Spleen (tissue), 11 donors: ENCODE data around the gene PHB1. TPM values are rescaled to one million over a fixed set of nuclear protein-coding genes. Genes with fewer than 3 reads are reported as not detected.

Experiments used
- DNase-seq: peaks from one replicate; pipeline ENCODE4 v3.0.0-alpha.2; 2020
- H3K27ac ChIP-seq, 8 donors: fragments of 200-600 bp; sonication (generic) in 7 of 8; 1 replicate in 4 of 8; 2 replicates in 4 of 8; pipeline versions ENCODE4 v1.5.0 to v1.8.0; 2016 to 2021; ENCODE audit warnings: inconsistent platforms in 4 of 8, mild to moderate bottlenecking in 4 of 8, moderate library complexity in 1 of 8
- H3K27me3 ChIP-seq, 7 donors: fragments of 200-600 bp; sonication (generic) in 6 of 7; replicated peaks in 1 of 7; 1 replicate in 4 of 7; 2 replicates in 3 of 7; pipeline versions ENCODE4 v1.5.0 to v1.8.0; 2016 to 2021; ENCODE audit warnings: inconsistent platforms in 3 of 7, mild to moderate bottlenecking in 1 of 7
- H3K36me3 ChIP-seq, 6 donors: fragments of 200-600 bp; sonication (generic) in 5 of 6; 1 replicate in 4 of 6; 2 replicates in 2 of 6; pipeline versions ENCODE4 v1.5.0 to v1.8.0; 2016 to 2021; ENCODE audit warnings: inconsistent platforms in 2 of 6
- H3K4me1 ChIP-seq, 6 donors: fragments of 200-600 bp; sonication (generic) in 5 of 6; 1 replicate in 3 of 6; 2 replicates in 3 of 6; pipeline versions ENCODE4 v1.5.0 to v1.8.0; 2016 to 2021; ENCODE audit warnings: inconsistent platforms in 3 of 6
- H3K4me3 ChIP-seq, 8 donors: fragments of 200-600 bp; sonication (generic) in 7 of 8; 1 replicate in 4 of 8; 2 replicates in 4 of 8; pipeline versions ENCODE4 v1.5.0 to v1.8.0; 2016 to 2021; ENCODE audit warnings: inconsistent platforms in 4 of 8, mild to moderate bottlenecking in 4 of 8, moderate library complexity in 2 of 8
- H3K9me3 ChIP-seq, 8 donors: fragments of 200-600 bp; sonication (generic) in 7 of 8; 1 replicate in 4 of 8; 2 replicates in 4 of 8; pipeline versions ENCODE4 v1.5.0 to v1.8.0; 2016 to 2021; ENCODE audit warnings: inconsistent platforms in 4 of 8
- CTCF ChIP-seq, 11 experiments: fragments of 200-600 bp in 7 of 11; fragments of 450-650 bp in 4 of 11; sonication (generic) in 4 of 11; IDR thresholded peaks in 8 of 11; conservative IDR thresholded peaks in 3 of 11; 1 replicate in 7 of 11; 2 replicates in 4 of 11; pipeline versions ENCODE4 v1.4.0 to v1.8.0; 2016 to 2021; ENCODE audit warnings: antibody characterized with exemption in 11 of 11, inconsistent platforms in 4 of 11, mild to moderate bottlenecking in 1 of 11
- POLR2A ChIP-seq, 3 donors: fragments of 450-650 bp; IDR thresholded peaks; one replicate each; pipeline ENCODE4 v1.5.1; 2017; ENCODE audit warnings: antibody characterized with exemption in 3 of 3, mild to moderate bottlenecking in 1 of 3
- POLR2AphosphoS5 ChIP-seq, 3 donors: sonication (generic); formaldehyde crosslinking; IDR thresholded peaks; one replicate each; pipeline ENCODE4 v1.5.1; 2017; ENCODE audit warnings: antibody characterized with exemption in 3 of 3
- WGBS, 5 donors: extraction: QIAGEN DNeasy Blood & Tissue Kit in 3 of 5; methylation state at CpG; one replicate each; pipeline versions ENCODE4 v1.1.5 to v1.1.7; 2013 to 2018; 5-methylcytosine and 5-hydroxymethylcytosine counted together
- intact Hi-C: fragments of 100-400 bp; cut with DNase I; formaldehyde crosslinking; loops from one replicate; pipeline ENCODE4 v1.15.0; 2023; ENCODE audit warnings: low total_unique reads
- polyA plus RNA-seq, 3 donors: library from polyadenylated mRNA; stranded (reverse); fragments of 200-250 nt; gene quantifications; one replicate each; pipeline ENCODE4 v1.2.1, GENCODE V29; 2013
- total RNA-seq, 7 donors: library from RNA; depleted of rRNA in 3 of 7; stranded (reverse); fragments of >200 nt in 3 of 7; fragmentation: NEBNext Ultra II Directional in 4 of 7; extraction: Animal tissue kit (Norgen Biotek cat#: 25700) in 4 of 7; gene quantifications; one replicate each; pipeline versions ENCODE4 v1.1.0 to v1.2.1, GENCODE V29; 2016 to 2021
- donor health status: healthy with polysubstance abuse.
- donor health status: DM: no; HTN: no; CAD: no; lungs with moderate emphysema.
- donor health status: DM: no; HTN: no; CAD: no.
- donor health status: Bipolar disorder and iron deficiency.
- donor health status: healthy.
- donor health status: DM: no; HTN: no; CAD: no.
- donor health status: DM: yes; HTN: yes; CAD: no.

The PHB1 gene
- total and polyA plus RNA-seq, 10 donors, result 49.4 to 109 (median 71.4) TPM

DNA sequence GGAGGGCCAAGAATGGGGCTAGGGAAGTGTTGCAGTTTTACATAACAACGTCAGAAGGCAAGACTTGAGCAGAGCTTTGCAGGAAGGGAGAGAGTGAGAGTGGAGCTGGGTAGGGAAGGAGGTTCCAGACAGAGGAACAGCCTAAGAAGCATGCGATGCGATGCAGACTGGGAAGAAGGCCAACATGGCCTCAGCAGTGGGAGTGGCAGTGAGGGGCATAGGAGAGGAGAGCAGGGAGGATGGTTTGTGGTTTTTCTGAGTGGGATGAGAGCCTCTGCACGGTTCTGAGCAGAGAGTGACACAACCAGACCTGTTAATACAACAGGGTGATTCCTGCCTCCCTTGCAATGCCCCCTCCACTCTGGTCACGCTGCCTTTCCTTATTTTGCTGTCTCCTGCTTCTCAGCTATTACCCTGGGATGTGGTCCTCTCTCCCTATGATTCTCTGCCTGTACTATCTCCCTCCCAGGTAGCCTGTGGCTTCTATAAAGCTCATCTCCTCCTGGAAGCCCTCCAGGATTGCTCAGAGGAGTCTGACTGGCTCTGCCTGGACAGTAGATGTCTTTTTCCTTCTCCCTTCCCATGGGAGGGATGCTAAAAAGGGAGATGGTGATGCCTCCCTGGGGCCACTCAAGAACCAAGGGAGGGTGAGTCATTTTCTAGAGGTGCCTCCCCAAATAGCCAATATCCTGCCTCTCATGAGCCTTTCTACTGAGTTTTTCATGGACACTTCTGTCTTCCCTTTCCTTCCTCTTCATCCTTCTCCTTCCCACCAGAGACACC is 41.7 kb upstream of the PHB1 start:
- 22 to 27% (median 24%) methylated on average over 5 of the region's 5 CpGs for WGBS, 5 donors
- intact Hi-C loops, result no loop called here
- DNase-seq, result no peak
- TF ChIP-seq POLR2A (IDR thresholded peaks at IDR 0.05), result no peak
- no peak for TF ChIP-seq CTCF (IDR thresholded peaks at IDR 0.05 in 8 of 11, conservative IDR thresholded peaks at IDR 0.05 in 3 of 11)
- peak in 2 of 3 donors; percentile 46 to 51 for TF ChIP-seq POLR2AphosphoS5 (IDR thresholded peaks at IDR 0.05)
- H3K27ac ChIP-seq, result peak overlapping the region in 3 of 8 donors; percentile 24 to 33 (median 28)
- no peaks in the 10 kb centered on the region for H3K9me3 ChIP-seq
- H3K27me3 ChIP-seq, result peaks cover 0 to 51% (median 0%) of the 10 kb centered on the region in 7 donors
- H3K4me3 ChIP-seq, result no peak overlapping the region
- no peaks in the 10 kb centered on the region for H3K36me3 ChIP-seq
- peaks cover 0 to 24% (median 8%) of the 10 kb centered on the region in 6 donors for H3K4me1 ChIP-seq

GRCh38 chr17:49455272-49455861 is 40.7 kb upstream of the PHB1 start:
- Histone ChIP-seq H3K27me3 (peaks cover 0 to 43% (median 0%) of the 10 kb centered on the region in 7 donors), H3K9me3 (no peaks in the 10 kb centered on the region), H3K27ac (peak overlapping the region in 3 of 8 donors; percentile 24 to 33 (median 28)), H3K4me3 (no peak overlapping the region), H3K4me1 (peaks cover 3 to 34% (median 14%) of the 10 kb centered on the region in 6 donors), H3K36me3 (no peaks in the 10 kb centered on the region)
- TF ChIP-seq POLR2AphosphoS5 (IDR thresholded peaks at IDR 0.05) (no peak), CTCF (IDR thresholded peaks at IDR 0.05 in 8 of 11, conservative IDR thresholded peaks at IDR 0.05 in 3 of 11) (no peak)
- no peak for DNase-seq
- intact Hi-C loops, result no loop called here
- WGBS, 5 donors, result 70 to 87% (median 81%) methylated on average over 9 of the region's 9 CpGs

- intact Hi-C loops, result no loop called here
- no peak for TF ChIP-seq CTCF (IDR thresholded peaks at IDR 0.05 in 8 of 11, conservative IDR thresholded peaks at IDR 0.05 in 3 of 11)
- TF ChIP-seq POLR2A (IDR thresholded peaks at IDR 0.05), result no peak
- TF ChIP-seq POLR2AphosphoS5 (IDR thresholded peaks at IDR 0.05), result no peak
- Histone ChIP-seq H3K36me3 (no peaks in the 10 kb centered on the region), H3K27ac (no peak overlapping the region), H3K9me3 (no peaks in the 10 kb centered on the region), H3K4me3 (no peak overlapping the region), H3K4me1 (peaks cover 3 to 38% (median 18%) of the 10 kb centered on the region in 6 donors), H3K27me3 (peaks cover 0 to 38% (median 0%) of the 10 kb centered on the region in 7 donors)
- no peak for DNase-seq
- WGBS, 5 donors, result 69 to 89% (median 77%) methylated on average over 5 of the region's 5 CpGs
These were observed 39.4 kb upstream of the PHB1 start for GRCh38 chr17:49454050-49454449.

DNA sequence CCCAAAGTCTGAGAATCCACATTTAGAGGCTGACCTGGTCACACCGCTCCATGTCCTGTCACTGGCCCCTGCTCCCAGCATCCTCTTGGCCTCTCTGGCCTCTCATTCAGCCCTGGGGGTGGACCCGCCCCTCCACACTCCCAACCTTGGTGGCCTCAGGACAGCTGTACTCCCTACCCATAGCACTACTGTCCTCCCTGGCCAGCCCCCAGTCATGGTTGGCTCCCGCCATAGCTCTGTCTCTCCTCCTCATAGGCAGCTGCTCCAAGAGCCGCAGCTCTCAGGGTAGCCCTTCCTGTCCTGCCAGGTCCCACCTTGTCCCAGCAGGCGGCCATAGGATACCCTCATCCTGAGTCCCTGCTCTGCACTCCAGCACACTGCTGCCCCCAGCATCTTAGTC is 38.0 kb upstream of the PHB1 start:
- intact Hi-C loops, result no loop called here
- no peaks in the 10 kb centered on the region for H3K9me3 ChIP-seq
- DNase-seq, result no peak
- TF ChIP-seq CTCF (IDR thresholded peaks at IDR 0.05 in 8 of 11, conservative IDR thresholded peaks at IDR 0.05 in 3 of 11) (no peak), POLR2AphosphoS5 (IDR thresholded peaks at IDR 0.05) (peak in 1 of 3 donors; percentile 51), POLR2A (IDR thresholded peaks at IDR 0.05) (no peak)
- H3K4me1 ChIP-seq, result peaks cover 3 to 38% (median 18%) of the 10 kb centered on the region in 6 donors
- H3K4me3 ChIP-seq, result no peak overlapping the region
- peaks cover 0 to 26% (median 0%) of the 10 kb centered on the region in 7 donors for H3K27me3 ChIP-seq
- no peak overlapping the region for H3K27ac ChIP-seq
- H3K36me3 ChIP-seq, result no peaks in the 10 kb centered on the region
- WGBS, 5 donors, result 79 to 96% (median 87%) methylated on average over 5 of the region's 5 CpGs
